Activated T-helper 1 cell treated with anti-CD3 and anti-CD28 coated beads, Interleukin-12 subunit alpha, Interleukin-12 subunit beta, Interleukin-2, Interleukin-4 antibody, amounts not matched to agents 30 ng/mL and 10 ng/mL and 1 ng/mL, durations not matched to agents 14 hours and 24 hours and 36 hours (primary cell): ENCODE data around the gene PDE8B. TPM values are rescaled to one million over a fixed set of nuclear protein-coding genes. Genes with fewer than 3 reads are reported as not detected.

Experiments used
- DNase-seq: peaks from one replicate; pipeline ENCODE4 v3.0.0; 2021; ENCODE audit warnings: low spot score
- H3K27ac Mint-ChIP-seq: one replicate; pipeline ENCODE4 v1.8.0; 2021; ENCODE audit warnings: mild to moderate bottlenecking, mixed read lengths
- H3K27me3 Mint-ChIP-seq: one replicate; pipeline ENCODE4 v1.8.0; 2022; ENCODE audit warnings: mild to moderate bottlenecking, moderate library complexity, mixed read lengths; ENCODE audit not compliant: insufficient read depth
- H3K36me3 Mint-ChIP-seq: one replicate; pipeline ENCODE4 v1.8.0; 2021; ENCODE audit warnings: low read depth, mixed read lengths
- H3K4me1 Mint-ChIP-seq: one replicate; pipeline ENCODE4 v1.8.0; 2021; ENCODE audit warnings: low read depth, mixed read lengths
- H3K4me3 Mint-ChIP-seq: one replicate; pipeline ENCODE4 v1.8.0; 2021; ENCODE audit warnings: mild to moderate bottlenecking, moderate library complexity, mixed read lengths
- H3K9me3 Mint-ChIP-seq: one replicate; pipeline ENCODE4 v1.8.0; 2021; ENCODE audit warnings: mixed read lengths
- intact Hi-C: fragments of 100-400 bp; cut with micrococcal nuclease; formaldehyde crosslinking; loops from one replicate; pipeline ENCODE4 v1.15.1; 2024
- total RNA-seq: library from RNA; stranded (reverse); gene quantifications from 2 replicates; pipeline ENCODE4 v1.2.3, GENCODE V29; 2022

PDE8B gene
- total RNA-seq, 1 donor from 2014 or later: 0.16 TPM

DNA sequence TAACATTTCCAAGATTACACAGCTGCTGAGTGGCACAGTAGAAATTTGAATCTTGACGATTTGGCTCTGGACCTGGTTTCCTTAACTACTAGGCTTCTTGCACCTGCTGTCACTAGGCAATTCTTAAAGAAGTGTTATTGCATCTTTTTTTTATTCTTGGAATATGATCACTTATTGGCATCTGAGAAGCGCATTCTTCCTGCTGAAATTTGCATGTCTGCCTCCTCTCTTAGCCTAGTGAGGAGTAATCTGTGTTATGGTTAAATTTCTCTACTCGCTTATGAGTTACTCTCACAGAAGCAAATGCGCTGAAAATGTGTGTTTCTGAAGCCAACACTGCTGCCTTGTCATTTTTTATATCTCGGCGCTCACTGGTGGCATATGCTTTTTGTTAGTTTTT, 192.3 kb downstream of the PDE8B start:
- no peak overlapping the region for H3K4me3 Mint-ChIP-seq
- H3K36me3 Mint-ChIP-seq: no peaks in the 10 kb centered on the region
- DNase-seq: no peak
- peaks cover 5% of the 10 kb centered on the region for H3K27me3 Mint-ChIP-seq
- H3K9me3 Mint-ChIP-seq: no peaks in the 10 kb centered on the region
- no peak overlapping the region for H3K27ac Mint-ChIP-seq
- H3K4me1 Mint-ChIP-seq: no peaks in the 10 kb centered on the region
- intact Hi-C loops: no loop called here

DNA sequence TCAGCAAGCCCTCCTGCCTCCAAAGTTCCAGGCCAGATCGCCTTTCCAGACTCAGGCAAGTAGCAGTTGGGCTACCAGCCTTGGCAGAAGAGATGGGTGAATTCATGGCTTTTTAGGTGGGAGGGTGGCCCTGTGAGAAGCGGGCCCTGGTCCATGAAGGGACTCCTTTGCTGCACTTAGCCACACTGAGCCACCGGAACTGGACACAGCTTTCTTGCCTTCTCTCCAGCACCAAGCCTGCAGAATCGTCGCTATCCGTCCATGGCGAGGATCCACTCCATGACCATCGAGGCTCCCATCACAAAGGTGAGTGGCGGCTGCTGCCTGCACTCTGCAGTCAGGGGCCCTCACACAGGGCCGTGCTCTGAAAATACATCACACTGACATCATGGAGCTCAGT, 196.7 kb downstream of the PDE8B start:
- H3K36me3 Mint-ChIP-seq: no peaks in the 10 kb centered on the region
- intact Hi-C loops: no loop called here
- H3K9me3 Mint-ChIP-seq: no peaks in the 10 kb centered on the region
- peaks cover 9% of the 10 kb centered on the region for H3K27me3 Mint-ChIP-seq
- H3K4me1 Mint-ChIP-seq: no peaks in the 10 kb centered on the region
- H3K27ac Mint-ChIP-seq: no peak overlapping the region
- DNase-seq: no peak
- no peak overlapping the region for H3K4me3 Mint-ChIP-seq

DNA sequence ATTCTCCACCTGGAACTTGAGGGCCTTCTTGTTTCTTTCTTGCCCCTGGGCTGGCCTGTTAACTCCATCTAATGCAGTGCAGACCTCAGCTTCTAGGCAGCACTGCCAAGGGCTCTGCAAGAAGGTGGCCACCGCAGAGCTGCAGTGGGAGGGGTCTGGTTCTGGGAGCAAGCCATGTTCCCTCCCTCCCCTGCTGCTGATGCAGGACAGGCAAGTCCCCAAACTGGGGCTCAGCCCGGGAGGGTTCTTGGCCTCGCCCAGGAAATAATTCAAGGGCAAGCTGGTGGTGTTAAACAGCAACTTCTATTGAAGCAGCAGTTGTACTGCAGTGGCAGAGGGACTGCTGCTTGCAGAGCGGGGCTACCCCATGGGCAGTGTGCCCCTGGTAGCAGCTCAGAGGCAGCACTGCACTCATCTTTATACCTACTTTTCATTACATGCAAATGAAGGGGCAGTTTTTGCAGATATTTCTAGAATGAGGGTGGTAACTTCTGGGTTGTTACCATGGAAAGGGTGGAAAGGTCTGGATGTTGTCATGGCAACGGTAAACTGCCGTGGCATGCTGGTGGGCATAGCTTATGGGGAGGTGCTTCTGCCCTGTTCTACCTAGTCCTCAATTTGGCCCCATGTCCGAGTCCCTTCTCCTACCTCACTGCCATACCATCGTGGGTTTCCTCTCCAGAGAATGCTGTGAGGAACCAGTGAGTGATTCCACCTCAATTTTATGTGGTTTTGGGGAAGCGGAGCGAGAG, 199.6 kb downstream of the PDE8B start:
- no peak for DNase-seq
- intact Hi-C loops: no loop called here
- peaks cover 9% of the 10 kb centered on the region for H3K27me3 Mint-ChIP-seq

DNA sequence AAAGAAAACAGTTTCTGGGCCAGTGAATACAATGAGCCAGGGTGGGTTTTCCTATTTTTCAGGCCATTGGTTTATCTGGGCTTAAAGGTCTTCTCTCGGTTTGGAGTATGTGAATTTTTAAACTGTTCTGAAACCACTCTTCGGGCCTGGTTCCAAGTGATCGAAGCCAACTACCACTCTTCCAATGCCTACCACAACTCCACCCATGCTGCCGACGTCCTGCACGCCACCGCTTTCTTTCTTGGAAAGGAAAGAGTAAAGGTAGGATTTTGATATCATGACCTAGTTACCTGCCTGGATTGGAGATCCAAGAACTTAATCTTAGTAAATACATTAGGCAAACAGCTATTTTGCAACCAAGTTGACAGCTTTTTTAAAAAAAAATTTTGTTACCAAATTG, 202.6 kb downstream of the PDE8B start:
- no peaks in the 10 kb centered on the region for H3K36me3 Mint-ChIP-seq
- H3K9me3 Mint-ChIP-seq: no peaks in the 10 kb centered on the region
- no peak overlapping the region for H3K27ac Mint-ChIP-seq
- intact Hi-C loops: no loop called here
- H3K4me1 Mint-ChIP-seq: no peaks in the 10 kb centered on the region
- DNase-seq: no peak
- H3K27me3 Mint-ChIP-seq: peaks cover 8% of the 10 kb centered on the region
- H3K4me3 Mint-ChIP-seq: no peak overlapping the region

More for the DNA sequence above, 199.6 kb downstream of the PDE8B start:
- Mint-ChIP-seq H3K27ac (no peak overlapping the region), H3K4me3 (no peak overlapping the region), H3K9me3 (no peaks in the 10 kb centered on the region), H3K4me1 (no peaks in the 10 kb centered on the region), H3K36me3 (no peaks in the 10 kb centered on the region)

- Mint-ChIP-seq H3K4me1 (no peaks in the 10 kb centered on the region), H3K9me3 (peaks cover 4% of the 10 kb centered on the region), H3K27ac (no peak overlapping the region), H3K4me3 (no peak overlapping the region), H3K27me3 (peaks cover 2% of the 10 kb centered on the region), H3K36me3 (no peaks in the 10 kb centered on the region)
- intact Hi-C loops: no loop called here
- DNase-seq: no peak
Observed at GRCh38 chr5:77418162-77418561, 207.7 kb downstream of the PDE8B start.

DNA sequence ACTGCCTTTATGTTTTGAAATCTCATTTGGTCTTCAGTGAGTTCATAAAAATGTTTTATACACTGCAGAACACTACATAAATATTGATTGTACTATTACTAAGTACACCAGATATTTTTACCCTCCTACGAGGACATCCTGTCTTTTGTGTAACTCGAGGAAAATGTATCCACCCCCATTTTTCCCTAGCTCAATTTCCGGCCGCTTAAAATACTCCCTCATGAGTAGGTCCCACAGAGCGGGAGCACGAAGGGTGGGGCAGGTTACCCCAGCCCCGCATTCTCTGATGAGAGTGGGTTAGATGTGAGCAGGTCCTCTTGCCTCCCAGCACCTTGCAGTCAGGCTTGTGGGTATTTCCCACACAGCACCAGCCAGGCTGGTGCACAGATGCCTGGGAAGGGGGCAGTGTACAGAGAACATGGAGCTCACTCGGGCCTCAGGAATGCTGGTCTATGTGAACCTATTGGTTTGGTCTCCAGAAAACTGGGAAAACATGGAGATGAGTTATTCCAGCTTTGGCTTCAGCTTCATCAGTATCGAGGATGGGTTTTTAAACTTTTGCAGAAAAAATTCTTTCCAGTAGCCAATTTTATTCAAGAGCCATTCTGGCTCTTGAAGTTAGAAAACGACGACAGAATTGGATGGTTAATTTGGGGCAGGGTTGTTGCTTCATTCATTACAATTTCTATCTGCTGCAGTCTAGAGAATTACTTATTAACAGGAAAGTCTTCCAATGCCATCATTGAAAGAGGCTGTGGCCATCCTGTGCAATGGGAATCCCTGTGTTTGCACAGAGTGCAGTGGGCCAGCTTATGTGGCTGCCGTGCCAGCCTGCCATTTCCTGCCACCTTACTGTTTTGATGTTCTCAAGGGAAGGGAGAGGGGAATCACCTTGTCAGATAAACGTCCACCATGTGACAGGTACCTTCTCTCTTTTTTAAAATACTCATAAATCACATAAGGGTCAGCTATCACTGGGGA, 208.4 kb downstream of the PDE8B start:
- H3K27ac Mint-ChIP-seq: no peak overlapping the region
- intact Hi-C loops: no loop called here
- no peaks in the 10 kb centered on the region for H3K36me3 Mint-ChIP-seq
- no peak overlapping the region for H3K4me3 Mint-ChIP-seq
- peaks cover 2% of the 10 kb centered on the region for H3K27me3 Mint-ChIP-seq
- DNase-seq: no peak
- peaks cover 4% of the 10 kb centered on the region for H3K9me3 Mint-ChIP-seq
- H3K4me1 Mint-ChIP-seq: no peaks in the 10 kb centered on the region

DNA sequence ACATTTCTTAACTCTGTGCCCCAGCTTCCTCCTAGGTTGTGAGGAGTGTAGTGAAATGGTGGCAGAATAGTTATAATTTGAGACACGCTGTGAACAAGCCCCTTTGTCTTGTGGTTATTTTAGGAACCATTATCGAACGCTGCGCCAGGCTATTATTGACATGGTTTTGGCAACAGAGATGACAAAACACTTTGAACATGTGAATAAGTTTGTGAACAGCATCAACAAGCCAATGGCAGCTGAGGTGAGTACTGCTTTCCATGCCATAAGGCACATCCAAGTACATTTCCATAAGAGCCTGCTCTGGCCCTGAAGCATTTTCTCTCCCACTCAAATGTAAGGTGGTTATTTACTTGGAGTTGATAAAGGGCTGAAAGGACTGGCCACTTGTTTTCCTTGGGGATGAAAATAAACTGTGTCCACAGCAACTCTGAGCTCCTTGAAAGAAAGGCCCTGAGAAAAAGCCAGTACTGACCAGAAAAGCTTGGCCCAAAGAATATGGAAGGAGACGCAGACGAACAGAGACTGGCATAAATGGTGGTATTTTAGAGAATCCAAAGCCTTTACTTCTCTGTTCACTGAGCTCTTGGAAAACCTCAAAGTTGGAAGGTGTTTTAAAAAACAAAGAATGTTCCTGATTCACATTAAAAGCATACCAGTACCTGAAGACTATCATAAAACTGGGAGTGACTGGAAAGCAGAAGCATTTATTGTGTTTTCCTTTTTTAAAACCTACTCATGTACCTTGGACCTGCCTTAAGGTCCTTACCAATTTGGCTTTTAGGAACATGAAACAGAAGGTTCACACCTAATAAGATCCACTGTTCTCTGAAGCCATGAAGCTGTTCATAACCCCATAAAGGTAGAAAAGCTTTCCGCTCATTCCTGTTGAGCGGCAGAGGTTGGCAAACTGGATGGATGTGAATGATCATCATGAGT, 209.4 kb downstream of the PDE8B start:
- Mint-ChIP-seq H3K27me3 (peaks cover 2% of the 10 kb centered on the region), H3K36me3 (peaks cover under 1% of the 10 kb centered on the region), H3K4me3 (no peak overlapping the region), H3K9me3 (peaks cover 4% of the 10 kb centered on the region), H3K4me1 (no peaks in the 10 kb centered on the region), H3K27ac (no peak overlapping the region)
- DNase-seq: no peak
- intact Hi-C loops: no loop called here

DNA sequence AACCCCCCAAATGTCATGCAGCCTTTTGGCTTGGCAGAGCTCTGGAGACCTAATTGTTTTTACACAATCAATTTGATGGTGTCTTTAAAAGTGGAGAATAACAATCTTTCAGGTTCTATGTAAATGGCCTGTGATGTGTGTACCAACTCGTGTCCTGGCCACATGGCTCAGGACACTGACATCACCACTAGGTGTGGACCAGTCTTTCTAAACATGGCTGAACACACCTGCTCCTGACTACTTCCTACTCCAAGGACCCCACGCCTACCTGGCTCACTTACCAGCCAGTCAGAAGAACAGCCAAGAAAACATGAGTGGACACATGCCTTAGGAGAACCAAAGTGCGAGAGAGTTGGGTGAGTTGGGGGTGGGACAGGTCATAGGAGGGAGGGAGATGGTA, 210.5 kb downstream of the PDE8B start:
- intact Hi-C loops: no loop called here
- Mint-ChIP-seq H3K4me1 (no peaks in the 10 kb centered on the region), H3K27ac (no peak overlapping the region), H3K4me3 (no peak overlapping the region), H3K36me3 (peaks cover 2% of the 10 kb centered on the region), H3K9me3 (peaks cover 4% of the 10 kb centered on the region), H3K27me3 (peaks cover under 1% of the 10 kb centered on the region)
- no peak for DNase-seq

DNA sequence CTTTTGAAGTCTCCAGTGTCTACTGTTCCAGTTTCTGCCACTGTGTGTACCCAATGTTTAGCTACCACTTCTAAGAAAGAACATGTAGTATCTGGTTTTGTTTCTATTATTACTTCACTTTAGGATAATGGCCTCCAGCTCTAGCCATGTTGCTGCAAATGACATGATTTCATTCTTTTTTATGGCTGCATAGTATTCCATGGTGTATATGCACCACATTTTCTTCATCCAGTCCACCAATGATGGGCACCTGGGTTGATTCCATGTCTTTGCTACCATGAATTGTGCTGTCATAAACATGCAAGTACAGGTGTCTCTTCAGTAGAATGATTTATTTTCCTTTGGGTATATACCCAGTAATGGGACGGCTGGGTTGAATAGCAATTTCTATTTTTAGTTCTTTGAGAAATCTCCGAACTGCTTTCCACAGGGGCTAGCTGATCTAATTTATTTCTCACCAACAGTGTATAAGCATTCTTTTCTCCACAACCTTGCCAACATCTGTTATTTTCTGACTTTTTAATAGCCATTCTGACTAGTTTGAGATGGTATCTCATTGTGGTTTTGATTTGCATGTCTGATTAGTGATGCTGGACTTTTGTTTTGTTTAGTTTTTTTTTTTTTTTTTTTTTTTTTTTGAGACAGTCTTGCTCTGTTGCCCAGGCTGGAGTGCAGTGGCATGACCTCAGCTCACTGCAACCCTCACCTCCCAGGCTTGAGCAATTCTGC, 212.7 kb downstream of the PDE8B start:
- peaks cover 2% of the 10 kb centered on the region for H3K36me3 Mint-ChIP-seq
- no peaks in the 10 kb centered on the region for H3K27me3 Mint-ChIP-seq
- H3K4me1 Mint-ChIP-seq: no peaks in the 10 kb centered on the region
- H3K4me3 Mint-ChIP-seq: no peak overlapping the region
- DNase-seq: no peak
- peaks cover 4% of the 10 kb centered on the region for H3K9me3 Mint-ChIP-seq
- intact Hi-C loops: no loop called here
- no peak overlapping the region for H3K27ac Mint-ChIP-seq

GRCh38 chr5:77424921-77425320, 214.4 kb downstream of the PDE8B start:
- Mint-ChIP-seq H3K36me3 (peaks cover 5% of the 10 kb centered on the region), H3K4me3 (no peak overlapping the region)
- DNase-seq: no peak

DNA sequence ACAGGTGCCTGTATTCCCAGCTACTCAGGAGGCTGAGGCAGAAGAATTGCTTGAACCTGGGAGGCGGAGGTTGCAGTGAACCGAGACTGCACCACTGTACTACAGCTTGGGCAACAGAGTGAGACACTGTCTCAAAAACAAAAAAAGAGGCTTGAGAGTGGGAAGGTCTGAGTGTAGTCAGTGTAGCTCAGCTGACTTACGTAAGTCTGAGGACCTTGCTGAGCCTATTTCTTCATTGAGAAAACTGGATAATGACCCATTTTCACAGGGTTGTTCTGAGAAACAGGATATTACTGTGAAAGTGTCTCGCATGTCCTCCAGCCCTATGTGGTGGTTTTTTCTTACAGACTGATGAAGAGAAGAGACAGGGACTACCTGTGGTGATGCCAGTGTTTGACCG, 214.9 kb downstream of the PDE8B start:
- Mint-ChIP-seq H3K36me3 (peaks cover 5% of the 10 kb centered on the region), H3K27ac (no peak overlapping the region), H3K4me1 (no peaks in the 10 kb centered on the region), H3K27me3 (no peaks in the 10 kb centered on the region), H3K4me3 (no peak overlapping the region), H3K9me3 (peaks cover 4% of the 10 kb centered on the region)
- DNase-seq: no peak
- intact Hi-C loops: no loop called here

More at GRCh38 chr5:77424921-77425320, 214.4 kb downstream of the PDE8B start:
- Mint-ChIP-seq H3K9me3 (peaks cover 4% of the 10 kb centered on the region), H3K27ac (no peak overlapping the region), H3K27me3 (no peaks in the 10 kb centered on the region), H3K4me1 (no peaks in the 10 kb centered on the region)
- intact Hi-C loops: no loop called here
